Stimulated activated CD4-positive, alpha-beta T cell treated with anti-CD3 and anti-CD28 coated beads, Interleukin-12 subunit alpha, Interleukin-12 subunit beta, amount 100 ng/mL, for 48 hours (primary cell): ENCODE data around the gene SEMA3A.

Source experiments
- DNase-seq, 3 donors: peaks; one replicate each; pipeline ENCODE4 v3.0.0-alpha.2; 2020; ENCODE audit warnings: low read depth in 2 of 3, low spot score in 1 of 3

The SEMA3A gene

GRCh38 chr7:83936056-83936708, 258.4 kb downstream of the SEMA3A start:
- peak; percentile 3 to 30 (median 17) for DNase-seq

GRCh38 chr7:83934118-83934734, 260.4 kb downstream of the SEMA3A start:
- no peak for DNase-seq

GRCh38 chr7:83931968-83932367, 262.6 kb downstream of the SEMA3A start:
- no peak for DNase-seq

- DNase-seq = no peak
Observed at GRCh38 chr7:83930262-83930661, 264.3 kb downstream of the SEMA3A start.

- no peak for DNase-seq
Observed at GRCh38 chr7:83925860-83926259, 268.7 kb downstream of the SEMA3A start.

- no peak for DNase-seq
Observed at GRCh38 chr7:83921941-83922607, 272.5 kb downstream of the SEMA3A start.

GRCh38 chr7:83921271-83921940, 273.2 kb downstream of the SEMA3A start:
- DNase-seq = no peak

GRCh38 chr7:83918142-83918541, 276.4 kb downstream of the SEMA3A start:
- DNase-seq = no peak

- no peak for DNase-seq
Observed at GRCh38 chr7:83913174-83913573, 281.4 kb downstream of the SEMA3A start.

- no peak for DNase-seq
Observed at GRCh38 chr7:83908526-83908925, 286.1 kb downstream of the SEMA3A start.
